ENCODE data around the gene HES6.
"Not testable (repeated sequence)": the region's sequence is repeated elsewhere in the genome, so short reads cannot be mapped to it uniquely, and the experiment has no call there.

DNA sequence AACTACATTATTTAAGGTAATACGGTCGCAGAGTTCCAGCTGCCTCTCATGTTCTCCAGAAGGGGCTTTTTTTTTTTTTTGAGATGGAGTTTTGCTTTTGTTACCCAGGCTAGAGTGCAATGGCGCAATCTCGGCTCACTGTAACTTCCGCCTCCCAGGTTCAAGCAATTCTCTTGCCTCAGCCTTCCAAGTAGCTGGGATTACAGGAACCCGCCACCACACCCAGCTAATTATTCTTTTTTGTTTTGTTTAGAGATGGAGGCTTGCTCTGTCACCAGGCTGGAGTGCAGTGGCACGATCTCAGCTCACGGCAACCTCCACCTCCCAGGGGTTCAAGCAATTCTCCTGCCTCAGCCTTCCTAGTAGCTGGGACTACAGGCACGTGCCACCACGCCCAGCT lies 33.6 kb upstream of the HES6 start:
- TF ChIP-seq EP300, POLR2AphosphoS5 (IDR thresholded peaks at IDR 0.05): not testable (repeated sequence)
- TF ChIP-seq, protein P1, sequence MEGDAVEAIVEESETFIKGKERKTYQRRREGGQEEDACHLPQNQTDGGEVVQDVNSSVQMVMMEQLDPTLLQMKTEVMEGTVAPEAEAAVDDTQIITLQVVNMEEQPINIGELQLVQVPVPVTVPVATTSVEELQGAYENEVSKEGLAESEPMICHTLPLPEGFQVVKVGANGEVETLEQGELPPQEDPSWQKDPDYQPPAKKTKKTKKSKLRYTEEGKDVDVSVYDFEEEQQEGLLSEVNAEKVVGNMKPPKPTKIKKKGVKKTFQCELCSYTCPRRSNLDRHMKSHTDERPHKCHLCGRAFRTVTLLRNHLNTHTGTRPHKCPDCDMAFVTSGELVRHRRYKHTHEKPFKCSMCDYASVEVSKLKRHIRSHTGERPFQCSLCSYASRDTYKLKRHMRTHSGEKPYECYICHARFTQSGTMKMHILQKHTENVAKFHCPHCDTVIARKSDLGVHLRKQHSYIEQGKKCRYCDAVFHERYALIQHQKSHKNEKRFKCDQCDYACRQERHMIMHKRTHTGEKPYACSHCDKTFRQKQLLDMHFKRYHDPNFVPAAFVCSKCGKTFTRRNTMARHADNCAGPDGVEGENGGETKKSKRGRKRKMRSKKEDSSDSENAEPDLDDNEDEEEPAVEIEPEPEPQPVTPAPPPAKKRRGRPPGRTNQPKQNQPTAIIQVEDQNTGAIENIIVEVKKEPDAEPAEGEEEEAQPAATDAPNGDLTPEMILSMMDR (IDR thresholded peaks at IDR 0.05), result not testable (repeated sequence)

All from upper lobe of left lung (tissue), 4 donors.